CD4-positive, CD25-positive, alpha-beta regulatory T cell (primary cell): Measurements from ENCODE around the gene ATP2B3. TPM values are rescaled to one million over a fixed set of nuclear protein-coding genes. Genes with fewer than 3 reads are reported as not detected.

Experiments
- ATAC-seq, 2 donors: fragments of 150-1000 bp; cut with Tn5 transposase; one replicate each; pipeline ENCODE4 v1.10.0; 2021; ENCODE audit warnings: low read depth in 2 of 2, moderate number of reproducible peaks in 2 of 2, moderate library complexity in 1 of 2
- DNase-seq, 3 donors: peaks; one replicate each; pipeline versions ENCODE4 v3.0.0 to v3.0.0-alpha.2; 2012 to 2022; ENCODE audit warnings: mixed read lengths in 1 of 3
- H3K27ac ChIP-seq: one replicate; pipeline ENCODE4 v1.7.0; 2013; ENCODE audit warnings: mild to moderate bottlenecking, low read length; ENCODE audit not compliant: insufficient read depth, poor library complexity, severe bottlenecking
- H3K27me3 ChIP-seq: one replicate; pipeline ENCODE4 v1.7.0; 2013; ENCODE audit warnings: low read length; ENCODE audit not compliant: control insufficient read depth, insufficient read depth
- H3K36me3 ChIP-seq: one replicate; pipeline ENCODE4 v1.7.0; 2013; ENCODE audit warnings: mild to moderate bottlenecking, low read length, moderate library complexity; ENCODE audit not compliant: control insufficient read depth, insufficient read depth
- H3K4me1 ChIP-seq: 2 replicates; pipeline ENCODE4 v1.7.0; 2013; ENCODE audit warnings: mild to moderate bottlenecking, low read length; ENCODE audit not compliant: insufficient read depth, control insufficient read depth, poor library complexity, severe bottlenecking
- H3K4me3 ChIP-seq: one replicate; pipeline ENCODE4 v1.7.0; 2013; ENCODE audit warnings: low read depth, mild to moderate bottlenecking, low read length, moderate library complexity
- H3K9me3 ChIP-seq, 2 experiments: 1 replicate in 1 of 2; 2 replicates in 1 of 2; pipeline ENCODE4 v1.7.0; 2013; ENCODE audit warnings: low read length in 2 of 2, mild to moderate bottlenecking in 1 of 2, moderate library complexity in 1 of 2; ENCODE audit not compliant: control insufficient read depth in 2 of 2
- H3K27ac Mint-ChIP-seq, 3 donors: one replicate each; pipeline ENCODE4 v1.8.0; 2020 to 2022; ENCODE audit warnings: mild to moderate bottlenecking in 3 of 3, mixed read lengths in 3 of 3, moderate library complexity in 2 of 3
- H3K27me3 Mint-ChIP-seq: one replicate; pipeline ENCODE4 v1.8.0; 2022; ENCODE audit warnings: mild to moderate bottlenecking, mixed read lengths
- H3K36me3 Mint-ChIP-seq: one replicate; pipeline ENCODE4 v1.8.0; 2020; ENCODE audit warnings: mixed read lengths
- H3K4me1 Mint-ChIP-seq, 4 donors: one replicate each; pipeline ENCODE4 v1.8.0; 2020 to 2022; ENCODE audit warnings: mixed read lengths in 4 of 4, mild to moderate bottlenecking in 1 of 4
- H3K4me3 Mint-ChIP-seq, 4 donors: one replicate each; pipeline ENCODE4 v1.8.0; 2020 to 2022; ENCODE audit warnings: mild to moderate bottlenecking in 4 of 4, mixed read lengths in 4 of 4, moderate library complexity in 3 of 4
- H3K9me3 Mint-ChIP-seq, 7 donors: one replicate each; pipeline ENCODE4 v1.8.0; 2020 to 2022; ENCODE audit warnings: mixed read lengths in 7 of 7, mild to moderate bottlenecking in 3 of 7, moderate library complexity in 2 of 7
- polyA plus RNA-seq, 4 donors: library from polyadenylated mRNA; unstranded; fragments of 300-500 nt; fragmentation: Illumina TruSeq; gene quantifications; one replicate each; pipeline ENCODE4 v1.2.3, GENCODE V29; 2021
- total RNA-seq: library from RNA; stranded (reverse); gene quantifications from one replicate; pipeline ENCODE4 v1.2.3, GENCODE V29; 2022

The ATP2B3 gene
- total and polyA plus RNA-seq, 5 donors from 2014 or later, result not detected

GRCh38 chrX:153609917-153610835, 92.7 kb downstream of the ATP2B3 start:
- H3K4me1 ChIP-seq, result peaks cover 5% of the 10 kb centered on the region
- H3K27ac ChIP-seq, result no peak overlapping the region
- Mint-ChIP-seq H3K9me3 (peaks cover 0 to 2% (median 0%) of the 10 kb centered on the region in 7 donors), H3K27ac (no peak overlapping the region), H3K27me3 (no peaks in the 10 kb centered on the region), H3K4me1 (peaks cover 0 to 18% (median 5%) of the 10 kb centered on the region in 4 donors), H3K4me3 (peak overlapping the region; percentile 72 to 82 (median 76)), H3K36me3 (no peaks in the 10 kb centered on the region)
- H3K4me3 ChIP-seq, result no peak overlapping the region
- DNase-seq (peak; percentile 65 to 73 (median 68)), ATAC-seq (peak; percentile 84 to 86)
- H3K27me3 ChIP-seq, result no peaks in the 10 kb centered on the region
- H3K36me3 ChIP-seq, result no peaks in the 10 kb centered on the region
- H3K9me3 ChIP-seq, result no peaks in the 10 kb centered on the region

DNA sequence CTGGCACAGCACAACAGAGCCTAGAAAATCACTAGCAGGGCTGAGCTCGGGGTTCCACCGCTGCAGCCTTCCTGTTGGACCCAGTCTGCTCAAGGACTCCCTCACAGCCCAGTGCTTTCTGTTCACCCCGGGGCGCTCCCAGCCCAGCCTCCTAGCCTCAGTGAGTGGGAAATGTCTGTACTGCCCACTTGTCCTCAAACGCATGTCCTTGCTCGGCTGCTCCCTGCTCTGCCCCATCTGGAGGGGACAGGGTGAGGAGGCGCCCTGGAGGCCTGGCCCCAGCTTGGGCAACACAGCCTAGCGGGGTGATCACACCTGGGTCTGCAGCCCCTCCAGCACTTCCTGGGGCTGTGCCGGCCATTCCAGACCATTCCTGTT, 93.4 kb downstream of the ATP2B3 start:
- Histone ChIP-seq H3K9me3 (no peaks in the 10 kb centered on the region), H3K4me1 (peaks cover 8% of the 10 kb centered on the region), H3K4me3 (no peak overlapping the region), H3K36me3 (no peaks in the 10 kb centered on the region), H3K27ac (no peak overlapping the region), H3K27me3 (no peaks in the 10 kb centered on the region)
- no peak for ATAC-seq
- peaks cover 0 to 22% (median 8%) of the 10 kb centered on the region in 4 donors for H3K4me1 Mint-ChIP-seq
- no peaks in the 10 kb centered on the region for H3K27me3 Mint-ChIP-seq
- peak overlapping the region; percentile 52 to 82 (median 76) for H3K4me3 Mint-ChIP-seq
- DNase-seq, result no peak
- H3K9me3 Mint-ChIP-seq, result peaks cover 0 to 2% (median 0%) of the 10 kb centered on the region in 7 donors
- H3K27ac Mint-ChIP-seq, result no peak overlapping the region
- H3K36me3 Mint-ChIP-seq, result no peaks in the 10 kb centered on the region

DNA sequence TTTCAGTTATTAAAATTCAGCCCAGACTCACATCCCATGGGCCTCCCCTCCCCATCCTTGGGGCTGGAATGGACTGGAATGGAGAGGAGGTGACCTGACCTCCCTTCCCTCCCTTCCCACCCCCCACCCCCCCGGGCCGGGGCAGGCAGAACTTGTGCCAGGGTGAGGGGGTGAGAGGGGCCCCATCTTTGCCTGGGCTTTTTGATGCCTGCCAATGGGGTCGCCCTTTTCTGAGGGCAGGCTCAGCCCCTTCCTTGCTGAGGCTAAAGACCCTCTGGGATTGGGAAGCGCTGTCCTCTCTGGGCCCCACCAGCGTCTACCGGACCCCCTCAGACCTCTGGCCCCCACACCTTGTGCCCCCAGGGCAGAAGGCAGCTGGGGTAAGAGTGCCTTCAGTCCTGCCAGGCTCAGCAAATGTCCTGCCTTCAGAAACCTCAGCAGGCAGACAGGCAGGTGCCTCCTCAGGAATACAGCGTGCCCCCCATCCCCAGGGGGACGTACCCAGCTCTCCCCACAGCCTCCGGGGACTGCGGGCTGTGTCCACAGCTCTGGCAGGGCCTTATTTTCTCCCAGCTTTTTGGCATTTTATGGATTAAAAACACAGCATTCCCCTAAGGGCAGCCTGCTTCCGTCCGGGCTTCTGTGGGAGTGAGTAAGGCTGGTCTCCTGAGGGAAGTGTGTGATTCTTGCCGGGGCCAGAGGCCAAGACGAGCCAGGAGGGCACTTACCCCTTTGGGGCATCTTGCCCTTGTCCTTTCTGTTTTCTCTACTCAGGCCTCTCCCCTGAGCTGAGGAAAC, 94.1 kb downstream of the ATP2B3 start:
- ATAC-seq, result no peak
- H3K27me3 Mint-ChIP-seq, result peaks cover 5% of the 10 kb centered on the region
- no peaks in the 10 kb centered on the region for H3K9me3 ChIP-seq
- no peaks in the 10 kb centered on the region for H3K36me3 Mint-ChIP-seq
- no peak overlapping the region for H3K27ac ChIP-seq
- H3K36me3 ChIP-seq, result no peaks in the 10 kb centered on the region
- peak overlapping the region in 1 of 3 donors; percentile 56 for H3K27ac Mint-ChIP-seq
- peak overlapping the region in 2 of 4 donors; percentile 48 to 71 for H3K4me3 Mint-ChIP-seq
- H3K9me3 Mint-ChIP-seq, result peaks cover 0 to 2% (median 0%) of the 10 kb centered on the region in 7 donors
- no peaks in the 10 kb centered on the region for H3K27me3 ChIP-seq
- peaks cover 0 to 22% (median 11%) of the 10 kb centered on the region in 4 donors for H3K4me1 Mint-ChIP-seq
- H3K4me1 ChIP-seq, result peaks cover 8% of the 10 kb centered on the region
- no peak overlapping the region for H3K4me3 ChIP-seq
- DNase-seq, result no peak

GRCh38 chrX:153612413-153612812, 95.0 kb downstream of the ATP2B3 start:
- no peak overlapping the region for H3K27ac ChIP-seq
- H3K4me1 ChIP-seq, result peaks cover 8% of the 10 kb centered on the region
- peaks cover 0 to 22% (median 11%) of the 10 kb centered on the region in 4 donors for H3K4me1 Mint-ChIP-seq
- H3K36me3 Mint-ChIP-seq, result no peaks in the 10 kb centered on the region
- peak overlapping the region in 1 of 4 donors; percentile 33 for H3K4me3 Mint-ChIP-seq
- H3K9me3 Mint-ChIP-seq, result peaks cover 0 to 2% (median 0%) of the 10 kb centered on the region in 7 donors
- no peaks in the 10 kb centered on the region for H3K36me3 ChIP-seq
- no peak for DNase-seq
- no peak overlapping the region for H3K4me3 ChIP-seq
- H3K9me3 ChIP-seq, result no peaks in the 10 kb centered on the region
- ATAC-seq, result no peak
- H3K27me3 ChIP-seq, result no peaks in the 10 kb centered on the region
- H3K27me3 Mint-ChIP-seq, result peaks cover 5% of the 10 kb centered on the region
- no peak overlapping the region for H3K27ac Mint-ChIP-seq

- peak overlapping the region; percentile 7 to 67 (median 32) for H3K4me3 Mint-ChIP-seq
Observed at GRCh38 chrX:153614818-153615217, 97.4 kb downstream of the ATP2B3 start.

DNA sequence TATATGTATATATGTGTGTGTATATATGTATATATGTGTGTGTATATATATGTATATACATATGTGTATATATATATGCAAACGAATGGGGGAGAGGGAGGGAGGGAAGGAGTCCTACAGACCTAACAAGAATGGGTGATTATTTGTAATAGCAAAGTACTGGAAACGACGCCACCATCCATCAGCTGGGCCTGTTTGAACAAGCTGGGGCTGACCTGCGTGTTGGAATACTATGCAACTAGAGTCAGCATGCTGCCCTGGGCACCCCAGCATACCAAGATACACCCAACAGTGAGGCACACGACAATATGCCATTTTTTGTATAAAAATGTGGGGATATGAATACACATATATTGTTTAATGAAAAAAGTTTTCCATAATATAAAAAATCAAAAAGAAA, 103.1 kb downstream of the ATP2B3 start:
- Mint-ChIP-seq H3K4me1 (peaks cover 0 to 7% (median 0%) of the 10 kb centered on the region in 4 donors), H3K27ac (no peak overlapping the region), H3K27me3 (peaks cover 12% of the 10 kb centered on the region), H3K9me3 (peaks cover 0 to 2% (median 0%) of the 10 kb centered on the region in 7 donors), H3K4me3 (no peak overlapping the region), H3K36me3 (no peaks in the 10 kb centered on the region)
- Histone ChIP-seq H3K4me3 (no peak overlapping the region), H3K4me1 (no peaks in the 10 kb centered on the region), H3K9me3 (no peaks in the 10 kb centered on the region), H3K27me3 (no peaks in the 10 kb centered on the region), H3K36me3 (no peaks in the 10 kb centered on the region), H3K27ac (no peak overlapping the region)
- DNase-seq (no peak), ATAC-seq (no peak)

More at GRCh38 chrX:153614818-153615217, 97.4 kb downstream of the ATP2B3 start:
- Histone ChIP-seq H3K9me3 (no peaks in the 10 kb centered on the region), H3K27ac (no peak overlapping the region), H3K4me1 (peaks cover 4% of the 10 kb centered on the region), H3K27me3 (no peaks in the 10 kb centered on the region), H3K4me3 (peak overlapping the region; percentile 51), H3K36me3 (no peaks in the 10 kb centered on the region)
- no peaks in the 10 kb centered on the region for H3K36me3 Mint-ChIP-seq
- peaks cover 0 to 2% (median 0%) of the 10 kb centered on the region in 7 donors for H3K9me3 Mint-ChIP-seq
- peak in 1 of 2 donors; percentile 33 for ATAC-seq
- H3K4me1 Mint-ChIP-seq, result peaks cover 0 to 18% (median 11%) of the 10 kb centered on the region in 4 donors
- peak in 2 of 3 donors; percentile 30 to 39 for DNase-seq
- peaks cover 8% of the 10 kb centered on the region for H3K27me3 Mint-ChIP-seq
- peak overlapping the region; percentile 50 to 69 (median 55) for H3K27ac Mint-ChIP-seq

DNA sequence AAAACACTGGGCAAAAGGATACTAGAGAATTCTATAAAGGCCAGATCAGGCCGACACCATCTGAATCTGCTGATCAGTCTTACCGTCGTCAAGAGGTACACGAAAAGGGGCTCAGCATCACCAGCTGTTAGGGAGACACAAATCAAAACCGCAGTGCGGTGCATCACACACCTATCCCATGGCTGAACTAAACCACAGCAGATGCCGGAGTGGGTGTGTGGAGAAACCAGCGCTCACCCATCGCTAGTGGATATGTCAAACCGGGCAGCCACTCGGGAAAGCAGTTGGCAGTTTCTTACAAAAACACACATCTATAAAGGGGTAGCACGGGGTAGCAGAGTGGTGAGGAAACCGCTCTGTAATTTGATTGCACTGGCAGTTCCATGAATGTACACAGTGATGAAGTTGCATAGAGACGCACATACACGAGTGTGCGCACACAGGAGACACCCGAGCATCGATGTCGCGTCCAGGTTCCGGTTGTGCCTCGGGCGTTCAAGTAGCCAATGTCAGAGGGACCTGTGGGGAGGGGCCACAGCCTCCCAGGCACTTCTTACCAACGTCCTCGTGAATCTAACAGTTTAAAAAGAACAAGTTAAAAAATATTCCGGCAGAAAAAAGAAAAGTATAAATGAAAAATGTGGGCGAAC, 104.6 kb downstream of the ATP2B3 start:
- Mint-ChIP-seq H3K27ac (no peak overlapping the region), H3K27me3 (peaks cover 7% of the 10 kb centered on the region), H3K9me3 (peaks cover 0 to 2% (median 0%) of the 10 kb centered on the region in 7 donors), H3K4me3 (no peak overlapping the region), H3K4me1 (no peaks in the 10 kb centered on the region), H3K36me3 (no peaks in the 10 kb centered on the region)
- Histone ChIP-seq H3K36me3 (no peaks in the 10 kb centered on the region), H3K4me3 (no peak overlapping the region), H3K4me1 (no peaks in the 10 kb centered on the region), H3K27ac (no peak overlapping the region), H3K27me3 (no peaks in the 10 kb centered on the region), H3K9me3 (no peaks in the 10 kb centered on the region)
- ATAC-seq, result no peak
- DNase-seq, result no peak
